Measurements from ENCODE around the gene CCR6.
"Not testable (repeated sequence)": the region's sequence is repeated elsewhere in the genome, so short reads cannot be mapped to it uniquely, and the experiment has no call there.

DNA sequence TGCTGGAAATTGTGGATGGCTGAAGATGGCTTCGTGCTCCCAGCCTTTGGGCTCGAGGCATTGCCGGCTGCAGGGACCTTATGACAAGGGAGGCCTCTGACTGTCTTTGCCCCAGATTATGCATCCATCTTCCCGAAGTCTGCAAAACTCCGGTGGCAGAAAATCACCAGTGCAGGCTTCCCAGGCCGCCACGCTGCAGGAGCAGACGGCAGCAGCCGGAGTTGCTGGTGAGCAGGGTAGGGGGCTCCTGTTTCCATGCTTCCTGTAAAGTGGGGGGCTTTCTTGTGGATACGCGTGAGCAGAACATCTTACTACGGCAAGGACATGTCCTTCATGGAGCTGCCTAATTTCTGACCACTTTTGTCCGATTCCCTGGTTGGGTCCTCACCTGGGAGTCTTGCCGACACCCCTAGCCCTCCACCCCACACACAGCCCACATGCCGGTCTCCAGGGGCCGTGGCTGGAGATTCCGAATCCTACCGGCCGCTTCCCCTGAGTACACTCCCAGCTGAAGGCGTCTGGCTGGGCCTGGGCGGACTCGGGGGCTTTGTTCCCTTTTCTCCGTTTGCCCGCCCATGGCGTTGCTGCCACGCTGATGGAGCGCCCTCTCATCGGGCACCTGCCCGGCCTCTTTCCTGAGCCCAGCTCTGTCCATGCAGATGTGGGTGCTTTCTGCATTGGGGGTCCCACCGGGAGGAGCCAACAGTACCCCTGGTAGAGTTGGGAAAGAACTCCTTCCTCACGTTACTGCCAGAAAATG, 56.2 kb downstream of the CCR6 start:
- TF ChIP-seq, protein P1, sequence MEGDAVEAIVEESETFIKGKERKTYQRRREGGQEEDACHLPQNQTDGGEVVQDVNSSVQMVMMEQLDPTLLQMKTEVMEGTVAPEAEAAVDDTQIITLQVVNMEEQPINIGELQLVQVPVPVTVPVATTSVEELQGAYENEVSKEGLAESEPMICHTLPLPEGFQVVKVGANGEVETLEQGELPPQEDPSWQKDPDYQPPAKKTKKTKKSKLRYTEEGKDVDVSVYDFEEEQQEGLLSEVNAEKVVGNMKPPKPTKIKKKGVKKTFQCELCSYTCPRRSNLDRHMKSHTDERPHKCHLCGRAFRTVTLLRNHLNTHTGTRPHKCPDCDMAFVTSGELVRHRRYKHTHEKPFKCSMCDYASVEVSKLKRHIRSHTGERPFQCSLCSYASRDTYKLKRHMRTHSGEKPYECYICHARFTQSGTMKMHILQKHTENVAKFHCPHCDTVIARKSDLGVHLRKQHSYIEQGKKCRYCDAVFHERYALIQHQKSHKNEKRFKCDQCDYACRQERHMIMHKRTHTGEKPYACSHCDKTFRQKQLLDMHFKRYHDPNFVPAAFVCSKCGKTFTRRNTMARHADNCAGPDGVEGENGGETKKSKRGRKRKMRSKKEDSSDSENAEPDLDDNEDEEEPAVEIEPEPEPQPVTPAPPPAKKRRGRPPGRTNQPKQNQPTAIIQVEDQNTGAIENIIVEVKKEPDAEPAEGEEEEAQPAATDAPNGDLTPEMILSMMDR (IDR thresholded peaks at IDR 0.05) = not testable (repeated sequence)
- not testable (repeated sequence) for TF ChIP-seq POLR2A (IDR thresholded peaks at IDR 0.05)
